OCI-LY3 (cell line): ENCODE measurements around the gene KRTAP29-1.

ENCODE experiments used
- EZH2phosphoT487 ChIP-seq: fragments of 200-600 bp; shearing (Covaris generic); IDR thresholded peaks from 2 replicates; pipeline ENCODE4 v1.6.1; 2018; ENCODE audit warnings: antibody characterized with exemption, mixed run types, low read depth
- TF ChIP-seq, protein P1 (sequence below): fragments of 200-600, 300-600 bp; sonication (generic); IDR thresholded peaks from 2 replicates; pipeline ENCODE4 v1.5.1; 2014; ENCODE audit warnings: antibody characterized with exemption, low read length, low read depth

DNA sequence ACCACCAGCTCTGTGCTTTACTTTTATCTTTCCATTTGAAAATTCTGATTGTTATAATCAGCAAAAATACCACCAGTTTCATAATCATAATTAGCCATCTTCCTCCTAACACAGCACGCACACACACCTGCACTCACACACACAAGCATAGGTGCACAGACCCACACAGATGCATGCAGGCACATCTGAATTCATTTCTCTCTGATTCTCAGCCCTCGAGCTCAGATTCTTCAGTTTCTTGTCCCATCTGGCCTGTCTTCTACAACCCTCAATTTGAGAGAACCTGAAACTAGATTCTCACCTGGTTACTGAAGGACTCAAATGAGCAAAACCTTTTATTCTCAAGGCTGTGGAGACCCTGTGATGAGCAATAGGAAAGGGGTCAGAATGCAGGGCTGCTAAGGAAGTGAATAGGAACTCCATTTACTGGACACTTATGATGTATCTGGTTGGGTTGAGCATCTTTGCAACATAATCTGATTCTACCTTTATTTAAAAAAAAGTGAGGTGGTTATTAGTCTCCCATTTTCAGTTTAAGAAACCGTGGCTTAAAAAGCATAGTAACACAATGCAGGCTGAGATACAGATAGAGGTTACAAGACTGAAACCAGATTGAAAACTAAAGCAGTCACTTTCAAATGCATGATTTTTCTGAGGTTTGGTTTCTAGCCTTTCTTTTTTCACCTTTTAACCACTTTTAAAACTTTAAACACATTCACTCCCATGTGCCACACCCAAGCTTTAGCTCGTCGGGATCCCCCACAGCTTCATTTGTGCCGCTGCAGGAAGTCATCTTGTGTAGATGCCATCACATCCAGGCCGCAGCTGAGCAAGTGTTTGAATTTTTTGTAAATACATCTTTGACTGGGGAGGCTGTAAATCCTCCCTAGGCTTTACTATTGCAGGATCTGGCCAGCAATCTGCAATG, 38.5 kb upstream of the KRTAP29-1 start:
- TF ChIP-seq, protein P1, sequence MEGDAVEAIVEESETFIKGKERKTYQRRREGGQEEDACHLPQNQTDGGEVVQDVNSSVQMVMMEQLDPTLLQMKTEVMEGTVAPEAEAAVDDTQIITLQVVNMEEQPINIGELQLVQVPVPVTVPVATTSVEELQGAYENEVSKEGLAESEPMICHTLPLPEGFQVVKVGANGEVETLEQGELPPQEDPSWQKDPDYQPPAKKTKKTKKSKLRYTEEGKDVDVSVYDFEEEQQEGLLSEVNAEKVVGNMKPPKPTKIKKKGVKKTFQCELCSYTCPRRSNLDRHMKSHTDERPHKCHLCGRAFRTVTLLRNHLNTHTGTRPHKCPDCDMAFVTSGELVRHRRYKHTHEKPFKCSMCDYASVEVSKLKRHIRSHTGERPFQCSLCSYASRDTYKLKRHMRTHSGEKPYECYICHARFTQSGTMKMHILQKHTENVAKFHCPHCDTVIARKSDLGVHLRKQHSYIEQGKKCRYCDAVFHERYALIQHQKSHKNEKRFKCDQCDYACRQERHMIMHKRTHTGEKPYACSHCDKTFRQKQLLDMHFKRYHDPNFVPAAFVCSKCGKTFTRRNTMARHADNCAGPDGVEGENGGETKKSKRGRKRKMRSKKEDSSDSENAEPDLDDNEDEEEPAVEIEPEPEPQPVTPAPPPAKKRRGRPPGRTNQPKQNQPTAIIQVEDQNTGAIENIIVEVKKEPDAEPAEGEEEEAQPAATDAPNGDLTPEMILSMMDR: no peak
- TF ChIP-seq EZH2phosphoT487: no peak
